NCI-H460 (cell line): ENCODE data around the gene SMIM44. TPM values are rescaled to one million over a fixed set of nuclear protein-coding genes. Genes with fewer than 3 reads are reported as not detected.
"Not testable (repeated sequence)": the region's sequence is repeated elsewhere in the genome, so short reads cannot be mapped to it uniquely, and the experiment has no call there.

Experiments
- DNase-seq: peaks from one replicate; pipeline ENCODE4 v3.0.0-alpha.2; 2016; ENCODE audit warnings: low read depth; ENCODE audit errors: extremely low read depth
- total RNA-seq: library from RNA; depleted of rRNA; stranded (reverse); fragments of >200 nt; shearing (Covaris generic); gene quantifications from 2 replicates; pipeline ENCODE4 v1.2.3, GENCODE V29; 2014

Gene SMIM44
- total RNA-seq, 1 experiment from 2014 or later: not detected

GRCh38 chr19:3462991-3463713 is 20.1 kb downstream of the SMIM44 start:
- no peak for DNase-seq

- no peak for DNase-seq
Measured at GRCh38 chr19:3459965-3460582, 23.2 kb downstream of the SMIM44 start.

- DNase-seq: no peak
Measured at GRCh38 chr19:3459089-3459881, 24.0 kb downstream of the SMIM44 start.

- no peak for DNase-seq
Measured at GRCh38 chr19:3458229-3459088, 24.8 kb downstream of the SMIM44 start.

- DNase-seq: no peak
Measured at GRCh38 chr19:3457528-3458228, 25.6 kb downstream of the SMIM44 start.

GRCh38 chr19:3456925-3457527 is 26.2 kb downstream of the SMIM44 start:
- no peak for DNase-seq

- no peak for DNase-seq
Measured at GRCh38 chr19:3455960-3456601, 27.2 kb downstream of the SMIM44 start.

- DNase-seq: no peak
Measured at GRCh38 chr19:3455393-3455955, 27.8 kb downstream of the SMIM44 start.

- DNase-seq: no peak
Measured at GRCh38 chr19:3454656-3455392, 28.4 kb downstream of the SMIM44 start.

GRCh38 chr19:3453840-3454239 is 29.4 kb downstream of the SMIM44 start:
- DNase-seq: no peak

GRCh38 chr19:3452942-3453214 is 30.4 kb downstream of the SMIM44 start:
- not testable (repeated sequence) for DNase-seq

- DNase-seq: no peak
Measured at GRCh38 chr19:3452171-3452941, 30.9 kb downstream of the SMIM44 start.

GRCh38 chr19:3451451-3451866 is 31.8 kb downstream of the SMIM44 start:
- no peak for DNase-seq

- DNase-seq: peak; percentile 81
Measured at GRCh38 chr19:3450796-3451411, 32.3 kb downstream of the SMIM44 start.

- DNase-seq: no peak
Measured at GRCh38 chr19:3448616-3449334, 34.5 kb downstream of the SMIM44 start.

- not testable (repeated sequence) for DNase-seq
Measured at GRCh38 chr19:3446657-3447056, 36.6 kb downstream of the SMIM44 start.
